ENCODE measurements around the gene PLA2G4F.

Gene PLA2G4F

DNA sequence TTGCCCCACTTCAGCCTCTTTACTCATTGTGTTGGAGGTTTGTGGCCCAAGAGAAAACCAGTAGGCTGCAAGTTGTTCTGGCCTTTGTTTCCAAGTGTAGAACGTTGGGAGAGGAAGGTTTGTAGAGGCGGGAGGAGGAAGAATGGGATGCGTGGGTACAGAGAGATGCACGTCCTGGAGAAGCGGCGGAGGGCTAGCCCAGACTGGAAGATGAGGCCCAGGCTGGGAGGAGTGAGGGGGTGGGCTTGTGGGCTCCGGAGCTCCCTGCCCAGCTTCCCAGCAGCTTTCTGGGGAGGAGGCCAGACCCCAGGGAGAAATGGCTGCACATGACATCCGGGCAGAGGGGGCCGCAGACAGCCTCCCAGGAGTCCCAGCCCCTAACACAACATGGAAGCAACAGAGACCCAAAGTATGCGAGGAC is 5.3 kb downstream of the PLA2G4F start:
- DNase-seq (ENCODE audit: low spot score): no peak
- TF ChIP-seq CTCF (IDR thresholded peaks at IDR 0.05; ENCODE audit: borderline replicate concordance, control extremely low read depth, extremely low read depth, insufficient read depth, missing control alignments): no peak
- in situ Hi-C loops (cut with MboI; ENCODE audit: low sequenced_read_pairs, unreplicated experiment): no loop called here

DNA sequence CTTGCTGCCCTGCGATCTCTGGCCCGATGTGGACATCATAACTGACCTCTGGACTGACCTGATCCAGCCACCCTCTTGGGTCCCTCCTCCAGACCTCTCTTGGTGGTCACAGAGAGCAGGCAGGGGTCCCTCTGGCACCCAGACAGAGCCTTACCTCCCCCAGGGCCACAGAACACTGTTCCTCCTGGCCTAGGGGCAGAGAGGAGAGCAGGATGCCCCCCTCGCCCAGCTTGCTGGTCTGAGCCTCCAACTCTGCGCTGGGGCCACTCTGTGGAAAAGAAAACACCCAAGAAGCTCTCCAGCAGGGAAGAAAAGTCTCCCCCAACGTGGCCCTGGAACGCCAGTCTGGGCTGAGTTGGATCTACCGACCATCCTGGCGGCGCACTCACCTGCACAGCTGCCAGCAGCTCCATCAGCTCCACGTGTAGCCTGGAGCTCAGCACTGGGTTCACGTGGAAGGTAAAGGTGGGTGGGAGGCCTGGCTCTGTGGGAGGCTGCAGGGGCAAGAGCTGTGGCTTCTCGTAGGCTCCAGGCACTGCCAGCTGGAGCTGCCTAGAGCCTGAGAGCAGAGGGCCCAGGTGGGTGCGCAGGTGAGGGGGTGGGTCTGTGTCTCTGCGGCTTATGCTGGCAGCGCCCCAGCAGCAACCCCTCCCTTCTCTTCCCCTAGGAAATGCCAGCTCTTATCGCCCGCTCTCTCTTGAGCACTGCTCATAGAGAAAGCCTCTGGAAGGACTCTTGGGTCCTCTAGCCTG is 6.0 kb downstream of the PLA2G4F start:
- in situ Hi-C loops (cut with MboI; ENCODE audit: low sequenced_read_pairs, unreplicated experiment): no loop called here
- no peak for TF ChIP-seq CTCF (IDR thresholded peaks at IDR 0.05; ENCODE audit: borderline replicate concordance, control extremely low read depth, extremely low read depth, insufficient read depth, missing control alignments)
- no peak for DNase-seq (ENCODE audit: low spot score)

DNA sequence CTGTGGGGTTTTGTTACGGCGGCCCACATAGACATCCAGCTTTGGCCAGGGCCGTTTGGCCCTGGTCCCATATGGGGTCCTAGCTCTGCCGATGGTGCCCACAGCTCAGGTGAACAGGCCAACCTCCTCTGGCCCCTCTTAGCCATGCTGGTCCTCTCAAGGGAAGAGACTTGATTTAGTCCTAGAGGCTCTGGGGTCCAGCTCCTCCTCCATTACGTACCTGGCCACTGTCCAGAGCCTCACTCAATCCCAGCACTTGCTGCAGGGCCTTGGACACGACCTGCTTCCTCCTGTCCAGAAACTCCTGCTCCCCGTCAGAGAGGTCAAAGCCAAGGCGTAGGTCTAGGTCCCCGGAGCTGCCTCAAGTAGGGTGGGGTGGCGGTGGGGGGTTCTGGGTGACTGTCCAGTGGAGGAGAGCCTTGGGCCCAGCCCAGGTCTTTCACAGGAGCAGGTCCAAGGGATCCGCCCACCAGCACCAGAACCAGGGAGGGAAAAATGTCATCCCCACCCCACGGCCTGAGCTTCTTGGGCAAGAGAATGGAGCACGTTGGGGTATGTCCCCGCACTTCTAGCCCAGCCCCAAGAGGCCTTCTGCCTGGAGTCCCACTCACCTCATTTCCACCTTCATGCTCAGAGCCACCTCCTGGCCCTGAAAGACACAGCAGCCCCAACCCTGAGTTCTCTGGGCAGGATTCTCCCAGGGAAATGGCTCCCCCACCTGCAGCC is 6.8 kb downstream of the PLA2G4F start:
- no peak for TF ChIP-seq CTCF (IDR thresholded peaks at IDR 0.05; ENCODE audit: borderline replicate concordance, control extremely low read depth, extremely low read depth, insufficient read depth, missing control alignments)
- in situ Hi-C loops (cut with MboI; ENCODE audit: low sequenced_read_pairs, unreplicated experiment): no loop called here

GRCh38 chr15:42148808-42149492 is 7.5 kb downstream of the PLA2G4F start:
- TF ChIP-seq CTCF (IDR thresholded peaks at IDR 0.05; ENCODE audit: borderline replicate concordance, control extremely low read depth, extremely low read depth, insufficient read depth, missing control alignments): no peak
- in situ Hi-C loops (cut with MboI; ENCODE audit: low sequenced_read_pairs, unreplicated experiment): no loop called here
- DNase-seq (ENCODE audit: low spot score): no peak

More for the DNA sequence above, 6.8 kb downstream of the PLA2G4F start:
- DNase-seq (ENCODE audit: low spot score): no peak

DNA sequence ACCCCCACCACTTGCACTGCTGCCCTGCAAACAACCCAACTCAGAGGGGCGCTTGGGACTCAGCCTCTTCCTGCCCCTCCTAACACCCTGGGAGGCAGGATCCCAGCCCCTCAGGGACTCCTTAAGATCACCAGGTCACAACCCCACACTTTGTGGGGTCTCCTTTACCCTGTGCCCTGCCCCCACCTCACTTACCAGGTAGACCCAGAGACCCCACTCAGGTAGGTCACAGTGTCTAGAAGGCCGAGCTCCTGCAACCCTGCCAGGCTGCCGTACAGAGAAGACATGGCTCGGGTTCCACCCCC is 9.1 kb downstream of the PLA2G4F start:
- in situ Hi-C loops (cut with MboI; ENCODE audit: low sequenced_read_pairs, unreplicated experiment): no loop called here
- no peak for DNase-seq (ENCODE audit: low spot score)
- no peak for TF ChIP-seq CTCF (IDR thresholded peaks at IDR 0.05; ENCODE audit: borderline replicate concordance, control extremely low read depth, extremely low read depth, insufficient read depth, missing control alignments)

DNA sequence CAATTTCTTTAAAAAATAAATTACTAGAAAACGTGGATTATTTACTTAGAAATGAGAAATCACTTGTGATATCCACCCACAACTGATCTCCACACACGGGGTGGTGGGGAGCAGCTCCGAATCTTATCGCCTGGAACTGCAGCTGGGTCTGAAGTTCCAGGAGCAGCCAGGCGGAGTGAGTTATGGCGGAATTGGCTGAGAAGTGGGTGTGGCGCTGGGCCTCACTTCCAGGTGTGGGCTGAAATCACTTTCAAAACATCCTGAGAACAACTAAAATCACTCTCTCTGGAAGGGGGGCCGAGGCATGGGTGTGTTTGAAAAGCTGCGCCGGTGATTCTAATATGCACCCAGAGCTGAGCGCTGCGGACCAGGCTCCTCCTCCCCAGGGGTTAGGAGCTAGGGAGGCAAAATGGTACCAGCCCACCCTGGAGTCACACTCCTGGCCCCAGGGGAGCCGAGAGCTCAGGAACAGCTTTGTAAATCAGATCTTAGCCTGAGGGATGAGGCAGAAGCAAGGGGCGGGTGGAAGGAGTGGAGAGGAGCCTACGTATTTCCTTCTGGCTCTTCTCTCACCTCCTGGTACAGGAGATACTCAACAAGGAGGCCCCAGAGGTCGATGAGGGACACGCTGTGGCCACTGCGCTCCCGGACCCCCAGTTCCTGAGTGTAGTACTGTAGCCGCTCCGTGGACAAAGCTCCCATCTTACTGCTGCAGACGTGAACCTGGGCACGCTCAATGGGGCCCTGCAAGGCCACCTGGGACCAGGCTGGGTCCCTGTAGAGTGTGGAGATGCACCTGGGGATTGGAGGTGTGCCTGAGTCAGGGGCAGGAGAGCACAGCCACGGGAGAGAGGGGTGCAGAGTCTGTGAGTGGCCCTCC is 9.6 kb downstream of the PLA2G4F start:
- in situ Hi-C loops (cut with MboI; ENCODE audit: low sequenced_read_pairs, unreplicated experiment): no loop called here
- no peak for TF ChIP-seq CTCF (IDR thresholded peaks at IDR 0.05; ENCODE audit: borderline replicate concordance, control extremely low read depth, extremely low read depth, insufficient read depth, missing control alignments)
- no peak for DNase-seq (ENCODE audit: low spot score)

Data from GM13976 (cell line).